DMS53 (cell line): ENCODE data around the gene TM9SF2.
A peak's percentile ranks its signal among the peaks of the same experiment; 100 is the strongest.
"Not testable (repeated sequence)": the region's sequence is repeated elsewhere in the genome, so short reads cannot be mapped to it uniquely, and the experiment has no call there.

Experiments
- DNase-seq: peaks from one replicate; lab custom pipeline; 2025; lab: John Stamatoyannopoulos, UW

TM9SF2 gene, protein sequence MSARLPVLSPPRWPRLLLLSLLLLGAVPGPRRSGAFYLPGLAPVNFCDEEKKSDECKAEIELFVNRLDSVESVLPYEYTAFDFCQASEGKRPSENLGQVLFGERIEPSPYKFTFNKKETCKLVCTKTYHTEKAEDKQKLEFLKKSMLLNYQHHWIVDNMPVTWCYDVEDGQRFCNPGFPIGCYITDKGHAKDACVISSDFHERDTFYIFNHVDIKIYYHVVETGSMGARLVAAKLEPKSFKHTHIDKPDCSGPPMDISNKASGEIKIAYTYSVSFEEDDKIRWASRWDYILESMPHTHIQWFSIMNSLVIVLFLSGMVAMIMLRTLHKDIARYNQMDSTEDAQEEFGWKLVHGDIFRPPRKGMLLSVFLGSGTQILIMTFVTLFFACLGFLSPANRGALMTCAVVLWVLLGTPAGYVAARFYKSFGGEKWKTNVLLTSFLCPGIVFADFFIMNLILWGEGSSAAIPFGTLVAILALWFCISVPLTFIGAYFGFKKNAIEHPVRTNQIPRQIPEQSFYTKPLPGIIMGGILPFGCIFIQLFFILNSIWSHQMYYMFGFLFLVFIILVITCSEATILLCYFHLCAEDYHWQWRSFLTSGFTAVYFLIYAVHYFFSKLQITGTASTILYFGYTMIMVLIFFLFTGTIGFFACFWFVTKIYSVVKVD

GRCh38 chr13:99501184-99501847 lies at the start of gene TM9SF2:
Gene TM9SF2 (plus strand): TSS chr13:99501472. CDS start chr13:99501607, 135 bp downstream.
- DNase-seq: peak; percentile 88

- DNase-seq: no peak
Measured at GRCh38 chr13:99454518-99455183, 46.6 kb upstream of the TM9SF2 start.

DNA sequence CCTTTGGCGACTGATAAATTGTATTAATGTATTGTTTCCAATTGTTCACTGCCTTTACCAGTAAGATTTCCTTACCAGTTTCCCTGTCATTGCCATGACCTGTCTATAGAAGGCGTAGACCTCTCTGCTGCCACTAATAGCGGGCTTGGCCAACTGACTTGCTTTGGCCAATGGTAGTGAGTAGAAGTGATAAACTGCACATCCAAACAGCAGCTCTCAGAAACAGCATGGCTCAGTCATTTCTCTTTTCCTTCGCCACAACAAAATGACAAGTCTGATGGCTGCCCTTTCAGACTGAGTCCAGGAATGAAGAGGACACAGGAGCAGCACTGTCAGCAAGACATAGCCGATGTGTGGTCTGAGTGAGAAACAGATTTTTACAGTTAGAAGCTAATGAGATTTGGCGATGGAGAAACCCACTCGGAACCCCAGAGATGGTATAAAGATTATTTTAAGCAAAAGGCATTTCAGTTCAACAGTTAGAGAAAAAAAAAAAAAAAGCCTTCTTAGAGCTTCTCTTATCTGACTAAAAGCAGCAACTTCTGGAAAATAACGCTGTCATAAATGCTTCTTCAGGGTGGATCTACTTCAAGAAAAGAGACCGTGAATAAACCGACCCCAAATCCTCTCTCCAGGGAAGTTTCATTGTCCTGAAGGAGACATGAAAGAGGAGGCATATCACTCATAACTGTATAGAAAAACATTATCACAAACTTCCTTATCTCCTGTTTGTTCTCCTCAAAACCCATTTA lies 42.0 kb upstream of the TM9SF2 start:
- no peak for DNase-seq

GRCh38 chr13:99460802-99461201 lies 40.5 kb upstream of the TM9SF2 start:
- not testable (repeated sequence) for DNase-seq

DNA sequence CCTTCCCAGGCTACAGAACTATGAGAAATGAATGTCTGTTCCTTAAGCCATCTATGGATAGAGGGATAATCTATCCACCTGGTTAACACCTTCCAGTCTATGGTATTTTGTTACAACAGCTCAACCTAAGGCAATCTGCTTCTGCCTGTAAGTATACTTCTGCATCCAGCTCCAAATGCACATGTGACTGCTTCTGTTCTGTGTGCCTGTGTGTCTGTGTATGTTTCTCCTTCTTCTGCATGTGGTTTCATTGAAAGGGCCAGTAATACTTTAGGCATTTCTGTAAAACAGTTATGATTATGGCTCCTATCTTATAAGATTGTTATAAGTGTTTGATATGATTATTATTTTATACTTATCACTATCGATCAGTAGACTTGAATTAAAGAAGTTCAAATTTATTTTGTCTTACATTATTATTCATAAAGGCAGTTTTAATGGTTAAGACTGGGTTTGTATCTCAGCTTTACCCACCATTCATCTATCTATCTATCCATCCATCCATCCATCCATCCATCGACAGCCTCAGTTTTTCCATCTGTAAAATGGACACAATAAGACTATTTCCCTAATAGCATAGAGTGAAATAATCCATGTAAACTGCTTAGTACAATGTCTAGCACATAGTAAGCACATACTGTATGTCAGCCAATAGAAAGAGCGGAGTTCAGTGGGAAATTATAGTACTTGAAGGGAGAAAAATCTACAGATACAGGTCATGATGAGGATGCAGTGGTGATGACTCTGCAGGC lies 37.5 kb upstream of the TM9SF2 start:
- DNase-seq: no peak

GRCh38 chr13:99464441-99464949 lies 36.8 kb upstream of the TM9SF2 start:
- DNase-seq: no peak

GRCh38 chr13:99465454-99465853 lies 35.8 kb upstream of the TM9SF2 start:
- no peak for DNase-seq

GRCh38 chr13:99467764-99468163 lies 33.5 kb upstream of the TM9SF2 start:
- peak; percentile 25 for DNase-seq

DNA sequence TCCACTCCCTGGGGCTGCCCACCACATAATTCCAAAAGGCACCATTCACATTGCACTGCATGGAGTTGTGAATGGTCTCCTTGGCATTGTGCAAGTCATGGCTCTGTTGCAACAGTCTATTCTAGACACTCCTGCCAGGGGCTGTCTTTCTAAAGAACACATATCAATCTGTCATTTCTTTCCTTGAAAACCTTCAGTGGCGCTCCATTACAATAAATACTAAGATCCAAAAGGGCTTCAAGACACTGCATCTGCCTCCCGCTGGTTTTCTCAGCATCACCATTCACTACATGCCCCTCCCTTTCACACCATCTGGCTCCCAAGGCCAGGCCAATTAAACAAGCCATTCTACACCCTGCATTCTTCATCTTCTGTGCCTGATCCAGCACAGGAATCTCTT lies 32.2 kb upstream of the TM9SF2 start:
- no peak for DNase-seq

DNA sequence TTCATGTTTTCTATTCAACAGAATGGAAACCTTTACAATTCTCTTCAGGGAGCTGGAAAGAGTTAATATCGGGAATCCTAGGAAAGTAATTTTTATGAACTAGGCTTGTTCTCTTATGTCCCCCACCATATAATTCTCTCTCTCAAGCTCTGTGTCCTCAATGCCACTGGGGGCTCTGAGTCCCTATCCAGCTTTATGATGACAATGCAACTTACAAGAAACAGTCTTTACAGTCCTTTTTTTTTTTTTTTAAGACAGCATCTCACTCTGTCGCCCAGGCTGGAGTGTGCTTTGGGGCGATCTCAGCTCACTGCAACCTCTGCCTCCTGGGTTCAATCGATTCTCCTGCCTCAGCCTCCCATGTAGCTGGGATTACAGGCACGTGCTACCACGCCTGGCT lies 31.2 kb upstream of the TM9SF2 start:
- no peak for DNase-seq

- no peak for DNase-seq
Measured at GRCh38 chr13:99471221-99472121, 29.8 kb upstream of the TM9SF2 start.

GRCh38 chr13:99472122-99472440 lies 29.2 kb upstream of the TM9SF2 start:
- no peak for DNase-seq

DNA sequence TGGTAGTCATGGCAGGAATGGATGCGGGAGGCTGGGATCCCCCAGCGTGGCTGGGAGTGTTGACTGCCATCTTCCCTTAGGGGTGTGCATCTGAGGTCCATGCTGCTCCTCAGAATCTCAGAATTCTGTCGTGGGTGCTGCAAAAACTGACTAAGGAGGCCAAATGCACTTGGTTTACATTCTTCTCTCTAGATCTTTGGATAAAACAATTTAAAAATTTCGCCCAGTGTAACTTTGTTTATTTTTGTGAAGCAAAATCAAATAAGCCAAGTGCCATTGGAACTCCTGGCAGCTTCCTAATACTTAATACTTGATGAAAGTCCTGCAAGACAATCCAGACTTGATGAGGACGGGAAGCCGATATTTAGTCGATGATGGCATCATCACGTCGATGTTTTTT lies 27.8 kb upstream of the TM9SF2 start:
- no peak for DNase-seq

GRCh38 chr13:99476648-99477047 lies 24.6 kb upstream of the TM9SF2 start:
- no peak for DNase-seq

DNA sequence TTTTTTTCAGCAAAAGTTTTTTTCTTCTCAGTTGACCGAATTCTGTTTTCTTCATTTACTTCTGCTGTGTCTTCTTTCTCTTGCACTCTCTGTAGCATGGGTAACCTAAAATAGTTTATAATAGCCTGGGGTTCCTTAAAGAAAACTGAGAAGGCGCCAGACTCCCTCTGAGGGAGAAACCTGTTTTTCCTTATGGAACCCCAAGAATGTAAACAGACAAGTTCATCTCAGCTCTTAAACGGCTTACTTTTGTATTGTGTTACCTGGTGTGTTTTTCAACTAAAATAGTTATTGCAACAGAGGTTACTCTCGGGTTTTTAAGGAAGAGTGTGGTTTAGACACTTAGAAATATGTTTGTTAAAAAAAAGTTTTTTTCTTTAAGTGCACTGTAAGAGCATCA lies 23.8 kb upstream of the TM9SF2 start:
- DNase-seq: no peak

DNA sequence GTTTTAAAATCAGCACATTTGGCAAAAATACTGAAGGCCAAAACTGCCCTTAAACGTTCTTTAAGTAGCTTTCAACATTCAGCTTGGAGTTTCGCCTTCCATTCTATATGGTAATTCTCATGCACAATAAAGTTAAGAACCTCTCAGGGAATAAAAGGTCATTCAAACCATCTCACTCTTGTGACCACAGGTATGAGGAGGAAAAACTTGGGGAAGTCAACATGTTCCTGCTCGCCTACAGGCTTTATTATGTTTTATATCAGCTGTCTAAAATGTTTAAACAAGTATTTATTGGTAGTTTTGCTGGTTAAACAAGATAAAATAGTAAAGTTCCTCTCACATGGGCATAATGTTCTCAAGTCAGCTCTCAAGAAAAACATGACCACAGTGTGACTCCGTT lies 19.9 kb upstream of the TM9SF2 start:
- no peak for DNase-seq

DNA sequence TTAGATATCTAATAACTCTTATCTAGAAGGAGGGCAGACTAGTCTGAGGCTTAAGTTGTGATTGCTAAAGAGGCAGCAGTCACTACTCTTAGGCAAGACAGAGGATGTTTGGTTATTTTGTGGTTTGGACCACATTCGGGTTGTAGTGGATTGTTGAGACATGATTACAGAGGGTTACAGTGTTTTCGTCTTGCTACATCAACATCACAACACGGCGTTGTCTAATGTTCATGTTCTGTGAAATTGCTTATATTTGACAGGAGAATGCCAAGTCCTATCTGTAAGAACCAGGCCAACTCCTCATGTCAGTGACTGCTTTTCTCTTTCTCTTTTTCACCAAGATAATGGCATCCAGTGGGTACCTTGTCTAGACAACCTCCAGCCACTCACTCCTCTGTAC lies 16.8 kb upstream of the TM9SF2 start:
- DNase-seq: no peak

DNA sequence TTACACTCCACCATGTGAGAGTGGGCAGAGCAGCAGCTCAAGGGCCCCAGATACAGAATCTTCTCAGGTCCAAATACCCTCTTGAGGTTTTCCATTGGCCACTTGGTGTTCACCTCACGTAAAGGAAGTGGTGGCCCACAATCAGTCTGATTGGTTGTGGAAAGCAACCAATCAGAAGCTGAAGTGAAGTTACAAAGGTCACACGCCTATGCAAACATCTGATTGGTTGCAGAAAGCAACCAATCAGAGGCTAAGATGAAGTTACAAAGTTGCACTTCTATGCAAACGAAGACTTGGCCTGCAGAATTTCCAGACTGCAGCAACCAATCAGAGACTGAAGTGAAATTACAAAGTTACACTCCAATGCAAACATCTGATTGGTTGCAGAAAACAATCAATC lies 14.3 kb upstream of the TM9SF2 start:
- DNase-seq: no peak

DNA sequence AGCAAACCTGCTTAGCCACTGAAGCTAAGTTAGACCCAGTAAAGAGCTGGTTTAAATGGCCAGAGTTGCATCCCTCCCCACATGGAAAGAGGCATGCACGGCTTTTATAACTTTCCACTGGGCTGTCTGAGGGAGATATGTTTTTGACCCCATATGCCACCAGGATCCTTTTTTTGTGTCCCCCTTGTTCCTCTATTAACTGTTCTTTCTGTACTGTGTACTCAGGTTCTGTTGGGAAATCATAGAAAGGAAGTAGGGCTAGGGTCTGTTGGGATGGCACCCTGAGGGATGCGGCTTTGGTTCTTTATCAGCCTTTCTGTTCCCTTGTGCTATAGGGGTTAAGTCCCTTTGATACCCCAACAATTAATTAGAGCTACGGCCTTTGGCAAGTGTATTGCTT lies 12.2 kb upstream of the TM9SF2 start:
- DNase-seq: no peak

GRCh38 chr13:99491750-99492149 lies 9.5 kb upstream of the TM9SF2 start:
- not testable (repeated sequence) for DNase-seq
